GM12878 (cell line): ENCODE results near the gene GTPBP4. TPM values are rescaled to one million over a fixed set of nuclear protein-coding genes. Genes with fewer than 3 reads are reported as not detected.

Experiments used
- ATAC-seq: fragments of 200-7000 bp; cut with Tn5 transposase; 3 replicates; pipeline ENCODE4 v1.9.1; 2020; ENCODE audit warnings: mild to moderate bottlenecking, moderate library complexity
- BruUV-seq: library from RNA; stranded (reverse); fragments of 400-500 nt; replicated peaks from 2 replicates; lab custom pipeline; 2021; lab: Mats Ljungman, UMichigan
- CTCF ChIA-PET: fragments of 300-600 bp; sonication (Branson Sonifier 250); formaldehyde crosslinking; extraction: SDS; loops from one replicate; lab custom pipeline; 2021; ENCODE audit warnings: inconsistent platforms; lab: Yijun Ruan, JAX
- POLR2A ChIA-PET: fragments of 350-600 bp; formaldehyde crosslinking; extraction: SDS; loops from one replicate; lab custom pipeline; 2021; ENCODE audit warnings: inconsistent platforms; lab: Charles Lee
- RAD21 ChIA-PET: fragments of 300-600 bp; sonication (Branson Sonifier 250); formaldehyde crosslinking; loops from one replicate; lab custom pipeline; 2023; ENCODE audit warnings: antibody characterized with exemption; ENCODE audit not compliant: unreplicated experiment; lab: Charles Lee
- SMC1A ChIA-PET: fragments of 300-600 bp; sonication (Branson Sonifier 250); formaldehyde crosslinking; loops from one replicate; lab custom pipeline; 2023; ENCODE audit not compliant: unreplicated experiment, uncharacterized antibody; lab: Charles Lee
- DNase-seq: peaks from one replicate; pipeline ENCODE4 v3.0.0-alpha.2; 2011; ENCODE audit warnings: low read depth, low spot score
- FAIRE-seq: peaks from 3 replicates; lab custom pipeline; 2011; peaks lifted over from hg19 to GRCh38; lab: Jason Lieb, UNC
- H2AFZ ChIP-seq: 2 replicates; pipeline ENCODE4 v1.6.0; 2011; ENCODE audit warnings: low read depth, low read length, control low read depth; ENCODE audit not compliant: control insufficient read depth
- H3K27ac ChIP-seq: 2 replicates; pipeline ENCODE4 v1.5.1; 2011; ENCODE audit warnings: control low read depth; ENCODE audit not compliant: control insufficient read depth, insufficient read depth
- H3K27me3 ChIP-seq, 2 experiments: replicated peaks in 1 of 2; 2 replicates each; pipeline versions ENCODE4 v1.6.0 to v1.6.1; 2011; ENCODE audit warnings: low read length in 1 of 2; ENCODE audit not compliant: control insufficient read depth in 2 of 2, insufficient read depth in 2 of 2
- H3K36me3 ChIP-seq, 2 experiments: 2 replicates each; pipeline ENCODE4 v1.5.1; 2011; ENCODE audit warnings: low read length in 1 of 2; ENCODE audit not compliant: control insufficient read depth in 2 of 2, insufficient read depth in 2 of 2
- H3K4me1 ChIP-seq: 2 replicates; pipeline ENCODE4 v1.6.1; 2011; ENCODE audit warnings: mild to moderate bottlenecking, low read length, moderate library complexity, mixed read lengths; ENCODE audit not compliant: control insufficient read depth, insufficient read depth
- H3K4me2 ChIP-seq: 2 replicates; pipeline ENCODE4 v1.6.0; 2011; ENCODE audit warnings: control low read depth; ENCODE audit not compliant: control insufficient read depth, insufficient read depth
- H3K4me3 ChIP-seq: fragments of 200-600 bp; sonication (generic); 2 replicates; pipeline ENCODE4 v1.5.1; 2016
- H3K79me2 ChIP-seq: 2 replicates; pipeline ENCODE4 v1.6.0; 2011; ENCODE audit warnings: low read length; ENCODE audit not compliant: control insufficient read depth, insufficient read depth
- H3K9ac ChIP-seq: 2 replicates; pipeline ENCODE4 v1.8.0; 2011; ENCODE audit warnings: low read length, control low read depth, mixed read lengths; ENCODE audit not compliant: control insufficient read depth, insufficient read depth
- H3K9me3 ChIP-seq: replicated peaks from 3 replicates; pipeline ENCODE4 v1.5.1; 2011; ENCODE audit warnings: mild to moderate bottlenecking, low read length; ENCODE audit not compliant: control insufficient read depth, insufficient read depth
- H4K20me1 ChIP-seq: 2 replicates; pipeline ENCODE4 v1.6.0; 2011; ENCODE audit not compliant: control insufficient read depth, insufficient read depth
- EGR1 ChIP-seq, 2 experiments: IDR thresholded peaks; 1 replicate in 1 of 2; 2 replicates in 1 of 2; pipeline ENCODE4 v1.6.1; 2011 to 2012; ENCODE audit warnings: low read depth in 2 of 2, low read length in 2 of 2, borderline replicate concordance in 1 of 2, mild to moderate bottlenecking in 1 of 2, moderate library complexity in 1 of 2
- FOS ChIP-seq: IDR thresholded peaks from 3 replicates; pipeline ENCODE4 v1.6.1; 2011; ENCODE audit warnings: borderline replicate concordance; ENCODE audit not compliant: insufficient read length; ENCODE audit errors: extremely low read depth
- LARP7 ChIP-seq: fragments of 450-650 bp; IDR thresholded peaks from 2 replicates; pipeline ENCODE4 v1.6.1; 2017; ENCODE audit warnings: mild to moderate bottlenecking
- MYB ChIP-seq: fragments of 150-350 bp; IDR thresholded peaks from 2 replicates; pipeline ENCODE4 v1.6.1; 2014; ENCODE audit warnings: mild to moderate bottlenecking, low read depth, low read length, borderline replicate concordance
- ZBED1 ChIP-seq: IDR thresholded peaks from 2 replicates; pipeline ENCODE4 v1.6.1; 2016; ENCODE audit warnings: borderline replicate concordance
- ZSCAN29 ChIP-seq: fragments of 450-650 bp; IDR thresholded peaks from 2 replicates; pipeline ENCODE4 v1.6.1; 2017; ENCODE audit warnings: mild to moderate bottlenecking, moderate library complexity
- WGBS: methylation state at CpG from one replicate; pipeline ENCODE4 v1.1.6; 2016; ENCODE audit warnings: low lambda C conversion rate; ENCODE audit not compliant: insufficient replicate concordance, insufficient coverage; ENCODE audit errors: missing lambda C conversion rate; 5-methylcytosine and 5-hydroxymethylcytosine counted together
- in situ Hi-C: fragments of 300-500 bp; cut with MboI; formaldehyde crosslinking; loops from 9 replicates; pipeline ENCODE4 v1.14.3; 2018; ENCODE audit warnings: mixed read lengths
- intact Hi-C: fragments of 100-400 bp; cut with micrococcal nuclease; formaldehyde crosslinking; loops from one replicate; pipeline ENCODE4 v1.14.2; 2022; ENCODE audit not compliant: unreplicated experiment
- polyA plus RNA-seq, 11 experiments: library from polyadenylated mRNA; depleted of rRNA in 4 of 11; unstranded in 6 of 11; stranded (reverse) in 5 of 11; fragments of >200 nt; fragmentation: Nextera tagmentation in 4 of 11; fragmentation: Illumina TruSeq in 1 of 11; extraction: Ambion mirVana in 4 of 11; extraction: Trizol in 1 of 11; gene quantifications; 1 replicate in 1 of 11; 2 replicates in 10 of 11; pipeline versions ENCODE4 v1.2.1 to v1.2.3, GENCODE V29; 2011 to 2016; ENCODE audit warnings: inconsistent platforms in 2 of 11, missing spikeins in 2 of 11, low read depth in 1 of 11
- total RNA-seq, 4 experiments: library from RNA; depleted of rRNA in 3 of 4; stranded (reverse); fragments of >200 nt in 3 of 4; fragmentation: Illumina TruSeq in 1 of 4; extraction: Trizol in 1 of 4; gene quantifications; 2 replicates each; pipeline versions ENCODE4 v1.2.1 to v1.2.3, GENCODE V29; 2013 to 2021
- TF ChIP-seq, protein P1 (sequence below): fragments of 450-650 bp; formaldehyde crosslinking; IDR thresholded peaks from 2 replicates; pipeline ENCODE4 v1.5.0; 2022; ENCODE audit warnings: mild to moderate bottlenecking, missing genetic modification characterization
- TF ChIP-seq, protein P2 (sequence below): IDR thresholded peaks from 2 replicates; pipeline ENCODE4 v1.6.1; 2012; ENCODE audit warnings: low read depth, low read length, improper control_type of control experiment
- TF ChIP-seq, protein P3 (sequence below): IDR thresholded peaks from 2 replicates; pipeline ENCODE4 v1.6.1; 2012; ENCODE audit warnings: low read depth, low read length, improper control_type of control experiment
- TF ChIP-seq, protein P4 (sequence below): fragments of 450-650 bp; IDR thresholded peaks from 2 replicates; pipeline ENCODE4 v1.6.1; 2017; ENCODE audit warnings: mild to moderate bottlenecking, moderate library complexity
- TF ChIP-seq, protein P5 (sequence below): fragments of 450-650 bp; IDR thresholded peaks from 2 replicates; pipeline ENCODE4 v1.6.1; 2018; ENCODE audit warnings: borderline replicate concordance, mild to moderate bottlenecking; ENCODE audit not compliant: partially characterized antibody

GTPBP4 gene
- total and polyA plus RNA-seq, 10 of the 15 experiments (the other 5 are each of a cell fraction or from before 2014, with no cell fraction given) = 58.5 to 118 (median 71.4) TPM

DNA sequence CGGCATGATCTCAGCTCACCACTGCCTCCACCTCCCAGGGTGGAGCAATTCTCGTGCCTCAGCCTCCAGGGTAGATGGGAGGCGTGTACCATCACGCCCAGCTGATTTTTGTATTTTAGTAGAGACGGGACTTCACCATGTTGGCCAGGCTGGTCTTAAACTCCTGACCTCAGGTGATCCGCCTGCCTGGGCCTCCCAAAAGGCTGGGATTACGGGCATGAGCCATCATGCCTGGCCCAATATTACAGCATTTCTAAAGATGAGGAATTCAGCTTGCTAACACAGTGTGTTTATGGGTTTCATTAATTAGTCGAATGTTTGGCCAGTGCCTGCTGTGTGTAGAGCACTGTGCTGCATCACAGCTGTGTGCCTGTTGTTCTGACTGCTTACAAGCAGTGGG is 71.7 kb downstream of the GTPBP4 start:
- Histone ChIP-seq H3K9ac (no peak overlapping the region), H3K4me1 (peaks cover 18% of the 10 kb centered on the region), H2AFZ (no peak overlapping the region), H3K36me3 (peaks cover 0 to 10% of the 10 kb centered on the region in 2 experiments; a peak in 1 of 4 replicates), H3K4me2 (no peak overlapping the region), H3K27ac (no peak overlapping the region), H3K27me3 (no peaks in the 10 kb centered on the region), H3K79me2 (peaks cover 61% of the 10 kb centered on the region), H3K4me3 (no peak overlapping the region), H4K20me1 (no peaks in the 10 kb centered on the region), H3K9me3 (no peaks in the 10 kb centered on the region)
- FAIRE-seq (no peak), DNase-seq (no peak), ATAC-seq (no peak)
- in situ Hi-C loops = no loop called here
- ChIA-PET RAD21 (no interaction called here), CTCF (interaction anchor here (1.2 kb wide), 1 partner anchor 13 kb away, joined by 4 read pairs; no protein-coding TSS in a partner anchor), POLR2A (interaction anchor here (1.1 to 1.8 kb wide), 2 partner anchors 10 to 12 kb away, joined by 5 to 7 read pairs; partner anchors contain the start of gene IDI1), SMC1A (no interaction called here)
- intact Hi-C loops = no loop called here
- WGBS = 80% methylated on average over 8 of the region's 8 CpGs
- no TSS peak for BruUV-seq
- no peak for TF ChIP-seq FOS
- TF ChIP-seq, protein P1, sequence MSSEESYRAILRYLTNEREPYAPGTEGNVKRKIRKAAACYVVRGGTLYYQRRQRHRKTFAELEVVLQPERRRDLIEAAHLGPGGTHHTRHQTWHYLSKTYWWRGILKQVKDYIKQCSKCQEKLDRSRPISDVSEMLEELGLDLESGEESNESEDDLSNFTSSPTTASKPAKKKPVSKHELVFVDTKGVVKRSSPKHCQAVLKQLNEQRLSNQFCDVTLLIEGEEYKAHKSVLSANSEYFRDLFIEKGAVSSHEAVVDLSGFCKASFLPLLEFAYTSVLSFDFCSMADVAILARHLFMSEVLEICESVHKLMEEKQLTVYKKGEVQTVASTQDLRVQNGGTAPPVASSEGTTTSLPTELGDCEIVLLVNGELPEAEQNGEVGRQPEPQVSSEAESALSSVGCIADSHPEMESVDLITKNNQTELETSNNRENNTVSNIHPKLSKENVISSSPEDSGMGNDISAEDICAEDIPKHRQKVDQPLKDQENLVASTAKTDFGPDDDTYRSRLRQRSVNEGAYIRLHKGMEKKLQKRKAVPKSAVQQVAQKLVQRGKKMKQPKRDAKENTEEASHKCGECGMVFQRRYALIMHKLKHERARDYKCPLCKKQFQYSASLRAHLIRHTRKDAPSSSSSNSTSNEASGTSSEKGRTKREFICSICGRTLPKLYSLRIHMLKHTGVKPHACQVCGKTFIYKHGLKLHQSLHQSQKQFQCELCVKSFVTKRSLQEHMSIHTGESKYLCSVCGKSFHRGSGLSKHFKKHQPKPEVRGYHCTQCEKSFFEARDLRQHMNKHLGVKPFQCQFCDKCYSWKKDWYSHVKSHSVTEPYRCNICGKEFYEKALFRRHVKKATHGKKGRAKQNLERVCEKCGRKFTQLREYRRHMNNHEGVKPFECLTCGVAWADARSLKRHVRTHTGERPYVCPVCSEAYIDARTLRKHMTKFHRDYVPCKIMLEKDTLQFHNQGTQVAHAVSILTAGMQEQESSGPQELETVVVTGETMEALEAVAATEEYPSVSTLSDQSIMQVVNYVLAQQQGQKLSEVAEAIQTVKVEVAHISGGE (CRISPR knock-in tag) = no peak
- TF ChIP-seq ZSCAN29 = no peak
- TF ChIP-seq, protein P2, sequence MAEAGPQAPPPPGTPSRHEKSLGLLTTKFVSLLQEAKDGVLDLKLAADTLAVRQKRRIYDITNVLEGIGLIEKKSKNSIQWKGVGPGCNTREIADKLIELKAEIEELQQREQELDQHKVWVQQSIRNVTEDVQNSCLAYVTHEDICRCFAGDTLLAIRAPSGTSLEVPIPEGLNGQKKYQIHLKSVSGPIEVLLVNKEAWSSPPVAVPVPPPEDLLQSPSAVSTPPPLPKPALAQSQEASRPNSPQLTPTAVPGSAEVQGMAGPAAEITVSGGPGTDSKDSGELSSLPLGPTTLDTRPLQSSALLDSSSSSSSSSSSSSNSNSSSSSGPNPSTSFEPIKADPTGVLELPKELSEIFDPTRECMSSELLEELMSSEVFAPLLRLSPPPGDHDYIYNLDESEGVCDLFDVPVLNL = no peak
- no peak for TF ChIP-seq MYB
- no peak for TF ChIP-seq LARP7
- TF ChIP-seq EGR1 (IDR thresholded peaks at IDR 0.05; ENCODE audit: borderline replicate concordance in 1 of 2, low read depth in 2 of 2, low read length in 2 of 2) = no peak
- TF ChIP-seq, protein P3, sequence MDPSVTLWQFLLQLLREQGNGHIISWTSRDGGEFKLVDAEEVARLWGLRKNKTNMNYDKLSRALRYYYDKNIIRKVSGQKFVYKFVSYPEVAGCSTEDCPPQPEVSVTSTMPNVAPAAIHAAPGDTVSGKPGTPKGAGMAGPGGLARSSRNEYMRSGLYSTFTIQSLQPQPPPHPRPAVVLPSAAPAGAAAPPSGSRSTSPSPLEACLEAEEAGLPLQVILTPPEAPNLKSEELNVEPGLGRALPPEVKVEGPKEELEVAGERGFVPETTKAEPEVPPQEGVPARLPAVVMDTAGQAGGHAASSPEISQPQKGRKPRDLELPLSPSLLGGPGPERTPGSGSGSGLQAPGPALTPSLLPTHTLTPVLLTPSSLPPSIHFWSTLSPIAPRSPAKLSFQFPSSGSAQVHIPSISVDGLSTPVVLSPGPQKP = no peak
- TF ChIP-seq, protein P4, sequence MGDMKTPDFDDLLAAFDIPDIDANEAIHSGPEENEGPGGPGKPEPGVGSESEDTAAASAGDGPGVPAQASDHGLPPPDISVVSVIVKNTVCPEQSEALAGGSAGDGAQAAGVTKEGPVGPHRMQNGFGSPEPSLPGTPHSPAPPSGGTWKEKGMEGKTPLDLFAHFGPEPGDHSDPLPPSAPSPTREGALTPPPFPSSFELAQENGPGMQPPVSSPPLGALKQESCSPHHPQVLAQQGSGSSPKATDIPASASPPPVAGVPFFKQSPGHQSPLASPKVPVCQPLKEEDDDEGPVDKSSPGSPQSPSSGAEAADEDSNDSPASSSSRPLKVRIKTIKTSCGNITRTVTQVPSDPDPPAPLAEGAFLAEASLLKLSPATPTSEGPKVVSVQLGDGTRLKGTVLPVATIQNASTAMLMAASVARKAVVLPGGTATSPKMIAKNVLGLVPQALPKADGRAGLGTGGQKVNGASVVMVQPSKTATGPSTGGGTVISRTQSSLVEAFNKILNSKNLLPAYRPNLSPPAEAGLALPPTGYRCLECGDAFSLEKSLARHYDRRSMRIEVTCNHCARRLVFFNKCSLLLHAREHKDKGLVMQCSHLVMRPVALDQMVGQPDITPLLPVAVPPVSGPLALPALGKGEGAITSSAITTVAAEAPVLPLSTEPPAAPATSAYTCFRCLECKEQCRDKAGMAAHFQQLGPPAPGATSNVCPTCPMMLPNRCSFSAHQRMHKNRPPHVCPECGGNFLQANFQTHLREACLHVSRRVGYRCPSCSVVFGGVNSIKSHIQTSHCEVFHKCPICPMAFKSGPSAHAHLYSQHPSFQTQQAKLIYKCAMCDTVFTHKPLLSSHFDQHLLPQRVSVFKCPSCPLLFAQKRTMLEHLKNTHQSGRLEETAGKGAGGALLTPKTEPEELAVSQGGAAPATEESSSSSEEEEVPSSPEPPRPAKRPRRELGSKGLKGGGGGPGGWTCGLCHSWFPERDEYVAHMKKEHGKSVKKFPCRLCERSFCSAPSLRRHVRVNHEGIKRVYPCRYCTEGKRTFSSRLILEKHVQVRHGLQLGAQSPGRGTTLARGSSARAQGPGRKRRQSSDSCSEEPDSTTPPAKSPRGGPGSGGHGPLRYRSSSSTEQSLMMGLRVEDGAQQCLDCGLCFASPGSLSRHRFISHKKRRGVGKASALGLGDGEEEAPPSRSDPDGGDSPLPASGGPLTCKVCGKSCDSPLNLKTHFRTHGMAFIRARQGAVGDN = no peak
- no peak for TF ChIP-seq ZBED1
- TF ChIP-seq, protein P5, sequence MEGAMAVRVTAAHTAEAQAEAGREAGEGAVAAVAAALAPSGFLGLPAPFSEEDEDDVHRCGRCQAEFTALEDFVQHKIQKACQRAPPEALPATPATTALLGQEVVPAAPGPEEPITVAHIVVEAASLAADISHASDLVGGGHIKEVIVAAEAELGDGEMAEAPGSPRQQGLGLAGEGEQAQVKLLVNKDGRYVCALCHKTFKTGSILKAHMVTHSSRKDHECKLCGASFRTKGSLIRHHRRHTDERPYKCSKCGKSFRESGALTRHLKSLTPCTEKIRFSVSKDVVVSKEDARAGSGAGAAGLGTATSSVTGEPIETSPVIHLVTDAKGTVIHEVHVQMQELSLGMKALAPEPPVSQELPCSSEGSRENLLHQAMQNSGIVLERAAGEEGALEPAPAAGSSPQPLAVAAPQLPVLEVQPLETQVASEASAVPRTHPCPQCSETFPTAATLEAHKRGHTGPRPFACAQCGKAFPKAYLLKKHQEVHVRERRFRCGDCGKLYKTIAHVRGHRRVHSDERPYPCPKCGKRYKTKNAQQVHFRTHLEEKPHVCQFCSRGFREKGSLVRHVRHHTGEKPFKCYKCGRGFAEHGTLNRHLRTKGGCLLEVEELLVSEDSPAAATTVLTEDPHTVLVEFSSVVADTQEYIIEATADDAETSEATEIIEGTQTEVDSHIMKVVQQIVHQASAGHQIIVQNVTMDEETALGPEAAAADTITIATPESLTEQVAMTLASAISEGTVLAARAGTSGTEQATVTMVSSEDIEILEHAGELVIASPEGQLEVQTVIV = no peak
